Neural cell (in vitro differentiated cells): ENCODE measurements around the gene CAPN2. TPM values are rescaled to one million over a fixed set of nuclear protein-coding genes. Genes with fewer than 3 reads are reported as not detected.

Experiments used
- H2AFZ ChIP-seq: fragments of 200-600, 300-800 bp; sonication (generic), shearing (Covaris generic); 2 replicates; pipeline ENCODE4 v1.6.0; 2014; ENCODE audit warnings: low read depth, mild to moderate bottlenecking, antibody characterized with exemption, low read length, moderate library complexity
- H3F3A ChIP-seq: fragments of 200-600 bp; shearing (Covaris generic); 2 replicates; pipeline ENCODE4 v1.6.1; 2016; ENCODE audit warnings: mild to moderate bottlenecking, moderate library complexity, mixed read lengths, antibody characterized with exemption, low read length; ENCODE audit not compliant: insufficient read depth, poor library complexity, severe bottlenecking
- H3K27ac ChIP-seq: fragments of 200-600, 300-800 bp; sonication (generic), shearing (Covaris generic); 2 replicates; pipeline ENCODE4 v1.5.1; 2014; ENCODE audit warnings: mild to moderate bottlenecking, low read length, moderate library complexity
- H3K27me3 ChIP-seq: fragments of 300-800, 200-600 bp; sonication (generic), shearing (Covaris generic); 2 replicates; pipeline ENCODE4 v1.6.0; 2014; ENCODE audit warnings: mild to moderate bottlenecking, low read depth, low read length, moderate library complexity; ENCODE audit not compliant: insufficient read depth
- H3K36me3 ChIP-seq: fragments of 300-800, 200-600 bp; sonication (generic), shearing (Covaris generic); 2 replicates; pipeline ENCODE4 v1.5.1; 2014; ENCODE audit warnings: mild to moderate bottlenecking, antibody characterized with exemption, low read length, moderate library complexity; ENCODE audit not compliant: insufficient read depth
- H3K4me2 ChIP-seq: fragments of 300-800, 200-600 bp; sonication (generic), shearing (Covaris generic); 2 replicates; pipeline ENCODE4 v1.6.0; 2014; ENCODE audit warnings: mild to moderate bottlenecking, low read length
- H3K4me3 ChIP-seq: fragments of 300-800, 200-600 bp; sonication (generic), shearing (Covaris generic); 2 replicates; pipeline ENCODE4 v1.5.1; 2014; ENCODE audit warnings: mild to moderate bottlenecking, low read length, moderate library complexity
- H3K79me2 ChIP-seq: fragments of 200-600 bp; shearing (Covaris generic); replicated peaks from 2 replicates; pipeline ENCODE4 v1.6.0; 2014; ENCODE audit warnings: mild to moderate bottlenecking, low read length, moderate library complexity; ENCODE audit not compliant: insufficient read depth
- H3K9ac ChIP-seq: fragments of 300-800, 200-600 bp; sonication (generic), shearing (Covaris generic); 2 replicates; pipeline ENCODE4 v1.6.1; 2016; ENCODE audit warnings: mild to moderate bottlenecking, low read length, mixed read lengths
- H3K9me2 ChIP-seq: fragments of 200-600 bp; shearing (Covaris generic); 2 replicates; pipeline ENCODE4 v1.6.1; 2016; ENCODE audit warnings: mild to moderate bottlenecking, low read length, mixed read lengths; ENCODE audit not compliant: insufficient read depth
- H3K9me3 ChIP-seq: fragments of 200-600, 300-800 bp; sonication (generic), shearing (Covaris generic); 2 replicates; pipeline ENCODE4 v1.6.1; 2016; ENCODE audit warnings: mild to moderate bottlenecking, mixed run types, low read length, moderate library complexity, mixed read lengths
- H4K20me1 ChIP-seq: fragments of 200-600 bp; shearing (Covaris generic); 2 replicates; pipeline ENCODE4 v1.6.1; 2016; ENCODE audit warnings: mild to moderate bottlenecking, mixed run types; ENCODE audit not compliant: insufficient read depth
- EP300 ChIP-seq: fragments of 450-650 bp; conservative IDR thresholded peaks from 2 replicates; pipeline ENCODE4 v1.6.1; 2014; ENCODE audit warnings: antibody characterized with exemption, mild to moderate bottlenecking, moderate library complexity; ENCODE audit not compliant: poor library complexity, severe bottlenecking
- EZH2 ChIP-seq: fragments of 200-600, 300-800 bp; shearing (Covaris generic), sonication (generic); IDR thresholded peaks from 2 replicates; pipeline ENCODE4 v1.6.1; 2014; ENCODE audit warnings: antibody characterized with exemption, low read length, borderline replicate concordance, mild to moderate bottlenecking; ENCODE audit not compliant: insufficient read depth, poor library complexity, severe bottlenecking
- MXI1 ChIP-seq: fragments of 450-650 bp; conservative IDR thresholded peaks from 2 replicates; pipeline ENCODE4 v1.6.1; 2014; ENCODE audit warnings: antibody characterized with exemption, mild to moderate bottlenecking; ENCODE audit not compliant: poor library complexity, severe bottlenecking
- POLR2AphosphoS5 ChIP-seq: IDR thresholded peaks from 2 replicates; pipeline ENCODE4 v1.6.1; 2012
- RAD21 ChIP-seq: fragments of 450-650 bp; conservative IDR thresholded peaks from 2 replicates; pipeline ENCODE4 v1.6.1; 2014; ENCODE audit warnings: antibody characterized with exemption, mild to moderate bottlenecking, moderate library complexity
- SMC3 ChIP-seq: fragments of 450-650 bp; conservative IDR thresholded peaks from 2 replicates; pipeline ENCODE4 v1.6.1; 2014; ENCODE audit warnings: antibody characterized with exemption, mild to moderate bottlenecking, moderate library complexity; ENCODE audit not compliant: poor library complexity
- TAF1 ChIP-seq: IDR thresholded peaks from 2 replicates; pipeline ENCODE4 v1.6.1; 2012; ENCODE audit warnings: low read depth
- polyA plus RNA-seq: library from polyadenylated mRNA; depleted of rRNA; stranded (reverse); fragments of >200 nt; gene quantifications from 2 replicates; pipeline ENCODE4 v1.2.3, GENCODE V29; 2014
- TF ChIP-seq, protein P1 (sequence below): fragments of 450-650 bp; IDR thresholded peaks from 2 replicates; pipeline ENCODE4 v1.5.1; 2014; ENCODE audit warnings: antibody characterized with exemption, mild to moderate bottlenecking, moderate library complexity; ENCODE audit not compliant: poor library complexity, severe bottlenecking
- TF ChIP-seq, protein P2 (sequence below): IDR thresholded peaks from 2 replicates; pipeline ENCODE4 v1.6.1; 2012; ENCODE audit warnings: borderline replicate concordance

Gene CAPN2
- polyA plus RNA-seq, 1 donor from 2014 or later: 58.8 TPM

DNA sequence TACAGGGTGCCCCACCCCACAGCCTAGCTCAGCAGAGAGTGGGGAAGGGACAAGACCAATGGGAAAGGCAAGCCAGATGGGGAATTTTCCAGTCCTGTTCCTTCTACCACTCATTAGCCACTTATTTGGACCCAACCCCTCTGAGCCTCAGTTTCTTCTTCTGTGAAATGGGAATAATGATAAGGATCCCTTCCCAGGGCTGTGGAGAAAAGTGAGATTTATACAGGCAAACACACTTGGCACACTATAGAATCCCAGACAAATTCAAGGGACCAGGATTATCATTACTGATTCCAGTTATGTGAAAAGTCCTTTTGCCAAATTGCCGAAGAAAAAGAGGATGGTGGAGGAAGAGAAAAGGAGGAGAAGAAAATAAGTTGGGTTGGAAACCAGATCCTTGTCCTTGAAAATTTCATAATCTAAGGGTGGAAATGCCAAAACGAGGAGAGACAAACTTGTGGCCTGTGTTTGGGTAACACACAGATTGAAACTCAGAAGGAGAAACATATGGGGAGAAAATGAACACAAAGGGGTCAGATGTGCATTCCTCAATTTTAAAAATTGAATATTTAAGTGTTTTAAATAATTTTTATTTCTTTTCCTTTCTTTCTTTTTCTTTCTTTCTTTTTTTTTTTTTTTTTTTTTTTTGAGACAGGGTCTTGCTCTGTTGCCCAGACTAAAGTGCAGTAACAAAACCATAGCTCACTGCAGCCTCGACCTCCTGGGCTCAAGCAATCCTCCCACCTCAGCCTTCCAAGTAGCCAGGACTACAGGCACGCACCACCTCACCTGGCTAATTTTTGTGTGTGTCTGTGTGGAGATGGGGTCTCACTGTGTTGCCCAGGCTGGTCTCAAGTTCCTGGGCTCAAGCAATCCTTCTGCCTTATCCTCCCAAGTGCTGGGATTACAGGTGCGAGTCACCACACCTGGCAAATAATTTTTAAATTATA, 9.6 kb downstream of the CAPN2 start:
- TF ChIP-seq, protein P1, sequence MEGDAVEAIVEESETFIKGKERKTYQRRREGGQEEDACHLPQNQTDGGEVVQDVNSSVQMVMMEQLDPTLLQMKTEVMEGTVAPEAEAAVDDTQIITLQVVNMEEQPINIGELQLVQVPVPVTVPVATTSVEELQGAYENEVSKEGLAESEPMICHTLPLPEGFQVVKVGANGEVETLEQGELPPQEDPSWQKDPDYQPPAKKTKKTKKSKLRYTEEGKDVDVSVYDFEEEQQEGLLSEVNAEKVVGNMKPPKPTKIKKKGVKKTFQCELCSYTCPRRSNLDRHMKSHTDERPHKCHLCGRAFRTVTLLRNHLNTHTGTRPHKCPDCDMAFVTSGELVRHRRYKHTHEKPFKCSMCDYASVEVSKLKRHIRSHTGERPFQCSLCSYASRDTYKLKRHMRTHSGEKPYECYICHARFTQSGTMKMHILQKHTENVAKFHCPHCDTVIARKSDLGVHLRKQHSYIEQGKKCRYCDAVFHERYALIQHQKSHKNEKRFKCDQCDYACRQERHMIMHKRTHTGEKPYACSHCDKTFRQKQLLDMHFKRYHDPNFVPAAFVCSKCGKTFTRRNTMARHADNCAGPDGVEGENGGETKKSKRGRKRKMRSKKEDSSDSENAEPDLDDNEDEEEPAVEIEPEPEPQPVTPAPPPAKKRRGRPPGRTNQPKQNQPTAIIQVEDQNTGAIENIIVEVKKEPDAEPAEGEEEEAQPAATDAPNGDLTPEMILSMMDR: no peak
- TF ChIP-seq RAD21: no peak
- no peak for TF ChIP-seq MXI1
- no peak for TF ChIP-seq EZH2
- no peak for TF ChIP-seq SMC3
- no peak for TF ChIP-seq TAF1
- no peak for TF ChIP-seq EP300
- no peak for TF ChIP-seq POLR2AphosphoS5
- TF ChIP-seq, protein P2, sequence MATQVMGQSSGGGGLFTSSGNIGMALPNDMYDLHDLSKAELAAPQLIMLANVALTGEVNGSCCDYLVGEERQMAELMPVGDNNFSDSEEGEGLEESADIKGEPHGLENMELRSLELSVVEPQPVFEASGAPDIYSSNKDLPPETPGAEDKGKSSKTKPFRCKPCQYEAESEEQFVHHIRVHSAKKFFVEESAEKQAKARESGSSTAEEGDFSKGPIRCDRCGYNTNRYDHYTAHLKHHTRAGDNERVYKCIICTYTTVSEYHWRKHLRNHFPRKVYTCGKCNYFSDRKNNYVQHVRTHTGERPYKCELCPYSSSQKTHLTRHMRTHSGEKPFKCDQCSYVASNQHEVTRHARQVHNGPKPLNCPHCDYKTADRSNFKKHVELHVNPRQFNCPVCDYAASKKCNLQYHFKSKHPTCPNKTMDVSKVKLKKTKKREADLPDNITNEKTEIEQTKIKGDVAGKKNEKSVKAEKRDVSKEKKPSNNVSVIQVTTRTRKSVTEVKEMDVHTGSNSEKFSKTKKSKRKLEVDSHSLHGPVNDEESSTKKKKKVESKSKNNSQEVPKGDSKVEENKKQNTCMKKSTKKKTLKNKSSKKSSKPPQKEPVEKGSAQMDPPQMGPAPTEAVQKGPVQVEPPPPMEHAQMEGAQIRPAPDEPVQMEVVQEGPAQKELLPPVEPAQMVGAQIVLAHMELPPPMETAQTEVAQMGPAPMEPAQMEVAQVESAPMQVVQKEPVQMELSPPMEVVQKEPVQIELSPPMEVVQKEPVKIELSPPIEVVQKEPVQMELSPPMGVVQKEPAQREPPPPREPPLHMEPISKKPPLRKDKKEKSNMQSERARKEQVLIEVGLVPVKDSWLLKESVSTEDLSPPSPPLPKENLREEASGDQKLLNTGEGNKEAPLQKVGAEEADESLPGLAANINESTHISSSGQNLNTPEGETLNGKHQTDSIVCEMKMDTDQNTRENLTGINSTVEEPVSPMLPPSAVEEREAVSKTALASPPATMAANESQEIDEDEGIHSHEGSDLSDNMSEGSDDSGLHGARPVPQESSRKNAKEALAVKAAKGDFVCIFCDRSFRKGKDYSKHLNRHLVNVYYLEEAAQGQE: no peak
- H4K20me1 ChIP-seq: no peaks in the 10 kb centered on the region
- no peaks in the 10 kb centered on the region for H3K9me3 ChIP-seq
- H3K36me3 ChIP-seq: no peaks in the 10 kb centered on the region
- no peaks in the 10 kb centered on the region for H3K9me2 ChIP-seq
- H3K27ac ChIP-seq: no peak overlapping the region
- H2AFZ ChIP-seq: no peak overlapping the region
- H3K79me2 ChIP-seq: no peaks in the 10 kb centered on the region
- H3K27me3 ChIP-seq: no peaks in the 10 kb centered on the region
- H3K4me2 ChIP-seq: no peak overlapping the region
- H3K9ac ChIP-seq: no peak overlapping the region
- no peaks in the 10 kb centered on the region for H3F3A ChIP-seq
- H3K4me3 ChIP-seq: no peak overlapping the region

DNA sequence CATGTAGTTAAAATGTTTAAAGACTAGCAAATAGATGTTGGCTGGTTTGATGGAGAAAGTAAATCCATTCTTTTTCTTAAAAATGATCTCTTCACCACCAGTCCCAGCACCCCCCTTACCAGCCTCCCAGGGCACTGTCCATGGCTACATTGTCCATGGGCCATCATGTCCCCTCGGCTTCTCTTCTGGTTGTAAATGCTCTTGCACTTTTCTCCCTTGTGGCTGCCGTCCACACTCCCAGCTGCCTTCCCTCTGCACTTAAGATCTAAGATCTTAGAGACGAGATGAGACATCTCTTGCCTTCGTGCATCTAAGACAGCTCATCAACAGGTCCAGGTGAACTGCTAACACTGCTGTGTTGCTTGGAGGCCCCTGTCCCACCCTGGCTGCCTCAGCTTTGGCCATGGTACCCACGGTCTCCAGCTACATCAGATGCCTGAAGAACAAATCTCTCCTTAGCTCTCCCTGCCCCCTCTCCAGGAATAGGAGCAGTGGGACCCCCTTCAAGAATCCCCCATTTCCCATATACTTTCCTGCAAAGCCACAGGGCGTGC, 11.1 kb downstream of the CAPN2 start:
- Histone ChIP-seq H4K20me1 (no peaks in the 10 kb centered on the region), H2AFZ (no peak overlapping the region), H3F3A (no peaks in the 10 kb centered on the region), H3K4me2 (no peak overlapping the region), H3K9me3 (no peaks in the 10 kb centered on the region), H3K36me3 (no peaks in the 10 kb centered on the region), H3K27ac (no peak overlapping the region), H3K4me3 (no peak overlapping the region), H3K9ac (no peak overlapping the region), H3K27me3 (no peaks in the 10 kb centered on the region), H3K79me2 (no peaks in the 10 kb centered on the region), H3K9me2 (no peaks in the 10 kb centered on the region)
- TF ChIP-seq MXI1: no peak
- no peak for TF ChIP-seq TAF1
- no peak for TF ChIP-seq POLR2AphosphoS5
- TF ChIP-seq SMC3: no peak
- TF ChIP-seq, protein P1: no peak
- no peak for TF ChIP-seq EZH2
- TF ChIP-seq, protein P2: no peak
- TF ChIP-seq RAD21: no peak
- no peak for TF ChIP-seq EP300
